ENCODE measurements around the gene PARK7.

DNA sequence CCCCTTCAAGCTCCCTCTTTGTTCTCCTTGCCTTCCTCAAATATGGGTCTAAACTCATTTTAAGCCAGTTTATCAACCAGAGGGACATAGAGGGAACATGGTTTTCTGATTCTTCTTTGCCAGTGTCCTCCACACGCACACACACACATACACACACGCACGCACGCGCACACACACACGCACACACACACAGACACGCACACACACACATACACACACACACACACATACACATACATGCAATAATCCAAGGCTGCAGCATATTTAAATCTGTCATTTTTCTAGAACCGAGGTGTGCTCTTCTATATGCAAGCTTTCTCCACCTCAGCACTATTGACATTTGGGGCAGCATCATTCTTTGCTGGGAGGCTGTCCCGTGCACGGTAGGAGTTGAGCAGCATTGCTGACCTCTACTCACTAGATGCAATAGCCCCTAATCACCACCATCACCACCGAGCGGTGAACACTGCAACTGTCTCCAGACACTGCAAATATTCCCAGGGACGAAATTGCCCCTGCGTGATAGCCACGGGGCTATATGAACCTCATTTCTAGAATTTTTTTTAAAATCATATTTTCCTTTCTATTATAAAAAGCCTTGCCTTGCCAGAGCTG lies 28.9 kb upstream of the PARK7 start:
- TF ChIP-seq CTCF (IDR thresholded peaks at IDR 0.05) (no peak), POLR2A (IDR thresholded peaks at IDR 0.05) (no peak)
